Small intestine (tissue), 7 donors: ENCODE measurements around the gene GALNT18. TPM values are rescaled to one million over a fixed set of nuclear protein-coding genes. Genes with fewer than 3 reads are reported as not detected.
A peak's percentile ranks its signal among the peaks of the same experiment; 100 is the strongest.

ENCODE experiments used
- DNase-seq, 2 donors: peaks; one replicate each; pipeline versions ENCODE4 v3.0.0 to v3.0.0-alpha.2; 2013
- FAIRE-seq: peaks from 2 replicates; lab custom pipeline; 2012; peaks lifted over from hg19 to GRCh38; lab: Jason Lieb, UNC
- H3K27ac ChIP-seq, 3 donors: one replicate each; pipeline ENCODE4 v1.5.1; 2013; ENCODE audit warnings: low read length in 2 of 3, mild to moderate bottlenecking in 2 of 3, control low read depth in 1 of 3, inconsistent platforms in 1 of 3, low read depth in 1 of 3, moderate library complexity in 1 of 3
- H3K27me3 ChIP-seq, 3 donors: one replicate each; pipeline ENCODE4 v1.6.1; 2013; ENCODE audit warnings: low read length in 3 of 3, inconsistent platforms in 1 of 3; ENCODE audit not compliant: control insufficient read depth in 3 of 3, insufficient read depth in 3 of 3
- H3K36me3 ChIP-seq, 3 donors: one replicate each; pipeline ENCODE4 v1.6.1; 2013; ENCODE audit warnings: low read length in 3 of 3, inconsistent platforms in 1 of 3, low read depth in 1 of 3, mild to moderate bottlenecking in 1 of 3, moderate library complexity in 1 of 3; ENCODE audit not compliant: control insufficient read depth in 3 of 3, insufficient read depth in 2 of 3
- H3K4me1 ChIP-seq, 3 donors: one replicate each; pipeline ENCODE4 v1.6.1; 2013; ENCODE audit warnings: low read length in 2 of 3, inconsistent platforms in 1 of 3, low read depth in 1 of 3, mild to moderate bottlenecking in 1 of 3, moderate library complexity in 1 of 3; ENCODE audit not compliant: control insufficient read depth in 3 of 3, insufficient read depth in 2 of 3
- H3K4me3 ChIP-seq, 3 donors: one replicate each; pipeline ENCODE4 v1.5.1; 2013; ENCODE audit warnings: low read length in 3 of 3, control low read depth in 1 of 3, inconsistent platforms in 1 of 3, low read depth in 1 of 3, mild to moderate bottlenecking in 1 of 3, moderate library complexity in 1 of 3
- H3K9me3 ChIP-seq, 2 donors: one replicate each; pipeline ENCODE4 v1.6.1; 2013; ENCODE audit warnings: low read depth in 1 of 2, low read length in 1 of 2; ENCODE audit not compliant: control insufficient read depth in 2 of 2, insufficient read depth in 1 of 2
- WGBS, 3 donors: extraction: QIAGEN DNeasy Blood & Tissue Kit; methylation state at CpG; one replicate each; pipeline ENCODE4 v1.1.7; 2013; 5-methylcytosine and 5-hydroxymethylcytosine counted together
- polyA plus RNA-seq, 4 donors: library from polyadenylated mRNA; stranded (reverse) in 3 of 4; unstranded in 1 of 4; fragments of 200-250 nt in 3 of 4; fragments of 120-200 nt in 1 of 4; gene quantifications; one replicate each; pipeline versions ENCODE4 v1.2.1 to v1.2.3, GENCODE V29; 2013
- donor health status: healthy with polysubstance abuse.
- donor health status: control.
- donor health status: control.
- donor health status: Bipolar disorder and iron deficiency.
- donor health status: healthy.

The GALNT18 gene
- polyA plus RNA-seq, 4 donors, result 0.45 to 18.9 (median 1.5) TPM

DNA sequence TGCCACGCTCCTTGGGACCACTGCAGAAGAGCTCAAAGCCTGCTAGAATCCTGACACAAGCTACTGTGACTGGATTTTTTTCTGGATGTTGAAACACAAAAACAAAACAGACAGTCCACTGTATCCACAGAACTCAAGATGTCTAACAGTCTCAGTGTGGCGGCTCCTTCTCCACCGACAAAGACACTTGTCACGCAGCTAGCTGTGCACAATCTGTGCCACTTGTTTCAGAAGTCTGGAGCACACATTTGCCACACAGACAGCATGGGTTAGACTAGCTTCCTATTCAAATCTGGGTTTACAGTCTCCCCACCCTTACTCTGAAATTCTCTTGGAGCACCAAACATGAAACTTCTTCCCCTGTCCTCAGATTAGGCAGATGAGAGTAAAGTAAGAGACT lies 99.2 kb downstream of the GALNT18 start:
- Histone ChIP-seq H3K27ac (no peak overlapping the region), H3K9me3 (no peaks in the 10 kb centered on the region), H3K27me3 (no peaks in the 10 kb centered on the region), H3K4me3 (no peak overlapping the region), H3K4me1 (no peaks in the 10 kb centered on the region), H3K36me3 (no peaks in the 10 kb centered on the region)
- 88 to 94% (median 93%) methylated on average over 4 of the region's 4 CpGs for WGBS, 3 donors
- DNase-seq (no peak), FAIRE-seq (no peak)

- H3K9me3 ChIP-seq, result no peaks in the 10 kb centered on the region
- H3K4me3 ChIP-seq, result no peak overlapping the region
- H3K27ac ChIP-seq, result no peak overlapping the region
- no peaks in the 10 kb centered on the region for H3K27me3 ChIP-seq
- FAIRE-seq (no peak), DNase-seq (no peak)
- H3K4me1 ChIP-seq, result no peaks in the 10 kb centered on the region
- 65 to 75% (median 73%) methylated on average over 13 of the region's 13 CpGs for WGBS, 3 donors
- no peaks in the 10 kb centered on the region for H3K36me3 ChIP-seq
These were observed 100.4 kb downstream of the GALNT18 start for GRCh38 chr11:11521306-11522002.

DNA sequence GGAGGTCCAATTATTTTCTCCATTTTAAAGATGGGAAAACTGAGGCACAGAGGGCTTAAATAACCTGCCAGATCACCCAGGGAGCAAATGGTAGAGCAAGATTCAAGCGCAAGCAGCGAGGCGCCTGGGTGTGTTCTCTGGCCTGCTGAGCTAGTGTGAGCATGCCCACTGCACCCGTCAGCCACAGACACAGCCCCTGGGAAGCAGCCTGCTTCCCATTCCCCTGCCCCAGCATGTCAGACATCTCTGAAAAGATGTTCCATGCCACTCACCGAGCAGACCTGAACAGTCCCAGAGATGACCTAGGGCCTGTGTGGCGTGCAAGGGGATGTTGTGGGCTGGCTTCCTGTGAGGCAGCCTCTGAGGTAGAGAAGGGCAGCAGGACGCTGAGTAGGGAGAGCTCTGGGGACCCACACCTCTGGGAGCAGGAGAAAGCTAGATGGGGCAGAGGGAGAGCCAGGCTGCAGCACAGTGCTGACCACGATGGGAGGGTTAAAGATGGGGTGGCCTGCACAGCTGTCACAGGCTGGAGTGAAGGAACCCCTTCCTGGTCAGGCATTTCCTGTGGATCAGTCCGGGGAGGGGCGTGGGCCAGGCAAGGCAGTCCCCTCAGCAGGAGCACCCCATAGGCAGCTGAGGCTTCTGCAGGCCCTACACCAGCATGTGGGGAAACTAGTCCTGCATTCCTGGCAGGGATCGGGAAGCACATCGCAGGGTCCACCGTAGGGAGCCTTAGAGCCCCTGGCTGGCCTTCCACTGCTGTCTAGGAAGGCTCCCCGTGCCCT lies 101.4 kb downstream of the GALNT18 start:
- H3K36me3 ChIP-seq, result no peaks in the 10 kb centered on the region
- H3K27ac ChIP-seq, result no peak overlapping the region
- FAIRE-seq (no peak), DNase-seq (no peak)
- WGBS, 3 donors, result 71 to 86% (median 73%) methylated on average over 14 of the region's 14 CpGs
- no peaks in the 10 kb centered on the region for H3K27me3 ChIP-seq
- H3K9me3 ChIP-seq, result no peaks in the 10 kb centered on the region
- H3K4me3 ChIP-seq, result no peak overlapping the region
- H3K4me1 ChIP-seq, result no peaks in the 10 kb centered on the region

GRCh38 chr11:11519184-11519583 lies 102.6 kb downstream of the GALNT18 start:
- Histone ChIP-seq H3K36me3 (no peaks in the 10 kb centered on the region), H3K4me1 (peaks cover 0 to 4% (median 0%) of the 10 kb centered on the region in 3 donors), H3K4me3 (no peak overlapping the region), H3K27me3 (no peaks in the 10 kb centered on the region), H3K9me3 (no peaks in the 10 kb centered on the region), H3K27ac (no peak overlapping the region)
- DNase-seq, result no peak
- FAIRE-seq, result no peak
- WGBS, 3 donors, result 39 to 76% (median 56%) methylated on average over 4 of the region's 4 CpGs

DNA sequence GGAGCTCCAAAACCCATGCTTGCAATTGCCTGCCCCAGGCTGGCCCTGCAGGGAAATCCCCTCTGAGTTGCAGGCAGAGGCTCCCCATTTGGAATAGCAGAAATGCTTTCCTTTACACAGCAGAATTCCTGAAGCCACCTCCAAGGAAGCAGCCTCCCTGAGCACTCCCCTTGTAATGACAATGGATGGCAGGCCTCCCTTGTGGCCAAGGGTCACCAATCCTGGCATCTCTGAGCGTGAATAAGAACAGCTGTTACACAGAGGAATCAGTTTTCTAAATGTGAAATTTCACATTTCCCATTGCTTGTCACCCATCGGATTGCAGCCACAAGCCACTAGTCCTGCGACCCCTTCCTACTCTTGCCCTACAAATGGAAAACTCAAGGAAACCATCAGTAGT lies 107.6 kb downstream of the GALNT18 start:
- no peaks in the 10 kb centered on the region for H3K36me3 ChIP-seq
- no peaks in the 10 kb centered on the region for H3K9me3 ChIP-seq
- no peak overlapping the region for H3K27ac ChIP-seq
- 71 to 85% (median 76%) methylated on average over 3 of the region's 3 CpGs for WGBS, 3 donors
- H3K27me3 ChIP-seq, result no peaks in the 10 kb centered on the region
- H3K4me1 ChIP-seq, result peaks cover 0 to 9% (median 4%) of the 10 kb centered on the region in 3 donors
- DNase-seq (no peak), FAIRE-seq (no peak)
- H3K4me3 ChIP-seq, result no peak overlapping the region

- H3K27me3 ChIP-seq, result no peaks in the 10 kb centered on the region
- no peak overlapping the region for H3K4me3 ChIP-seq
- DNase-seq (peak; percentile 6 to 52), FAIRE-seq (no peak)
- WGBS, 3 donors, result 14 to 60% (median 33%) methylated on average over 3 of the region's 3 CpGs
- no peak overlapping the region for H3K27ac ChIP-seq
- no peaks in the 10 kb centered on the region for H3K36me3 ChIP-seq
- no peaks in the 10 kb centered on the region for H3K9me3 ChIP-seq
- peaks cover 0 to 9% (median 4%) of the 10 kb centered on the region in 3 donors for H3K4me1 ChIP-seq
These were observed 108.4 kb downstream of the GALNT18 start for GRCh38 chr11:11513422-11513821.

DNA sequence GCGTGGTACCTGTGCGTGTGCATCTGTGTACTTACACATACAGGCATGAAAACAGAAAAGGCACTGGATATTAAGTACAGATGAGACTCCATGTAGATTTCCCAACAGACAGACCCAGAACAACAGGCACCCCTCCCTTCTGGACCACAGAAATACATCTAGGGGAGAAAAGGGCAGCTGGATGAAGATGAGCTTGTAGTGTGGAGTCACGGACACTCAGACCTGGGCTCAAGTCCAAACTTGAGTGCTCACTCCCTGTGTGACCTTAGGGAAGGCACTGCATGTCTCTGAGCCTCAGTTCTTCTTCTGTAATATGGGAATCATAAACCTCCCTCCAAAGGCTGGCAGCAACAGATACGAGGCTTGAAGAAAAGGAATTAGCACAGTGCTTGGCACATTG lies 108.9 kb downstream of the GALNT18 start:
- DNase-seq (no peak), FAIRE-seq (no peak)
- peaks cover 0 to 9% (median 4%) of the 10 kb centered on the region in 3 donors for H3K4me1 ChIP-seq
- 70 to 78% (median 74%) methylated on average over 4 of the region's 4 CpGs for WGBS, 3 donors
- H3K36me3 ChIP-seq, result no peaks in the 10 kb centered on the region
- H3K4me3 ChIP-seq, result no peak overlapping the region
- no peaks in the 10 kb centered on the region for H3K27me3 ChIP-seq
- no peak overlapping the region for H3K27ac ChIP-seq
- H3K9me3 ChIP-seq, result no peaks in the 10 kb centered on the region

DNA sequence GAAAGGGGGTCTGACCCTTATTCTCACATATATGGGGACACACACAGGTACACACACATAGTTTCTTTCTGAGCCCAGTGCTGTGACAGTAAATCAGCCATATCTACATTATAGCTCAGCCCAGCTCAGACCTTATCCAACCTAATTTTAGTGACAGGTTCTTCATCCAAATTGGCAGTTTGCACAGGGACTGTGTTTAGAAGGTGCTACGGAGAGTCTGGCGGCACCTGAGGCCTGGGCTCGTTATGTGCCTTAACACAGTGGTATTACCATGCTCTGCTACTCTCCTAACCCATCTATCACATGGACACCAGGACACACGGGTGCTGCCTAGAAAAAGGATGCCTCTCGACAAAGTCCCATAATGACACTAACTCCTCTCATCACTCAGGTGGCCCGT lies 109.3 kb downstream of the GALNT18 start:
- Histone ChIP-seq H3K4me1 (peaks cover 0 to 9% (median 4%) of the 10 kb centered on the region in 3 donors), H3K9me3 (no peaks in the 10 kb centered on the region), H3K4me3 (no peak overlapping the region), H3K27me3 (peaks cover 0 to 3% (median 0%) of the 10 kb centered on the region in 3 donors), H3K36me3 (no peaks in the 10 kb centered on the region), H3K27ac (no peak overlapping the region)
- WGBS, 3 donors, result 85 to 91% (median 91%) methylated on average over 6 of the region's 6 CpGs
- DNase-seq, result no peak
- FAIRE-seq, result no peak
